ENCODE results near the gene GAL3ST2. TPM values are rescaled to one million over a fixed set of nuclear protein-coding genes. Genes with fewer than 3 reads are reported as not detected.

Gene GAL3ST2
- total and polyA plus RNA-seq, 2 of the 8 experiments (the other 6 are each of a cell fraction or from before 2014, with no cell fraction given) = not detected

- TF ChIP-seq, protein P1, sequence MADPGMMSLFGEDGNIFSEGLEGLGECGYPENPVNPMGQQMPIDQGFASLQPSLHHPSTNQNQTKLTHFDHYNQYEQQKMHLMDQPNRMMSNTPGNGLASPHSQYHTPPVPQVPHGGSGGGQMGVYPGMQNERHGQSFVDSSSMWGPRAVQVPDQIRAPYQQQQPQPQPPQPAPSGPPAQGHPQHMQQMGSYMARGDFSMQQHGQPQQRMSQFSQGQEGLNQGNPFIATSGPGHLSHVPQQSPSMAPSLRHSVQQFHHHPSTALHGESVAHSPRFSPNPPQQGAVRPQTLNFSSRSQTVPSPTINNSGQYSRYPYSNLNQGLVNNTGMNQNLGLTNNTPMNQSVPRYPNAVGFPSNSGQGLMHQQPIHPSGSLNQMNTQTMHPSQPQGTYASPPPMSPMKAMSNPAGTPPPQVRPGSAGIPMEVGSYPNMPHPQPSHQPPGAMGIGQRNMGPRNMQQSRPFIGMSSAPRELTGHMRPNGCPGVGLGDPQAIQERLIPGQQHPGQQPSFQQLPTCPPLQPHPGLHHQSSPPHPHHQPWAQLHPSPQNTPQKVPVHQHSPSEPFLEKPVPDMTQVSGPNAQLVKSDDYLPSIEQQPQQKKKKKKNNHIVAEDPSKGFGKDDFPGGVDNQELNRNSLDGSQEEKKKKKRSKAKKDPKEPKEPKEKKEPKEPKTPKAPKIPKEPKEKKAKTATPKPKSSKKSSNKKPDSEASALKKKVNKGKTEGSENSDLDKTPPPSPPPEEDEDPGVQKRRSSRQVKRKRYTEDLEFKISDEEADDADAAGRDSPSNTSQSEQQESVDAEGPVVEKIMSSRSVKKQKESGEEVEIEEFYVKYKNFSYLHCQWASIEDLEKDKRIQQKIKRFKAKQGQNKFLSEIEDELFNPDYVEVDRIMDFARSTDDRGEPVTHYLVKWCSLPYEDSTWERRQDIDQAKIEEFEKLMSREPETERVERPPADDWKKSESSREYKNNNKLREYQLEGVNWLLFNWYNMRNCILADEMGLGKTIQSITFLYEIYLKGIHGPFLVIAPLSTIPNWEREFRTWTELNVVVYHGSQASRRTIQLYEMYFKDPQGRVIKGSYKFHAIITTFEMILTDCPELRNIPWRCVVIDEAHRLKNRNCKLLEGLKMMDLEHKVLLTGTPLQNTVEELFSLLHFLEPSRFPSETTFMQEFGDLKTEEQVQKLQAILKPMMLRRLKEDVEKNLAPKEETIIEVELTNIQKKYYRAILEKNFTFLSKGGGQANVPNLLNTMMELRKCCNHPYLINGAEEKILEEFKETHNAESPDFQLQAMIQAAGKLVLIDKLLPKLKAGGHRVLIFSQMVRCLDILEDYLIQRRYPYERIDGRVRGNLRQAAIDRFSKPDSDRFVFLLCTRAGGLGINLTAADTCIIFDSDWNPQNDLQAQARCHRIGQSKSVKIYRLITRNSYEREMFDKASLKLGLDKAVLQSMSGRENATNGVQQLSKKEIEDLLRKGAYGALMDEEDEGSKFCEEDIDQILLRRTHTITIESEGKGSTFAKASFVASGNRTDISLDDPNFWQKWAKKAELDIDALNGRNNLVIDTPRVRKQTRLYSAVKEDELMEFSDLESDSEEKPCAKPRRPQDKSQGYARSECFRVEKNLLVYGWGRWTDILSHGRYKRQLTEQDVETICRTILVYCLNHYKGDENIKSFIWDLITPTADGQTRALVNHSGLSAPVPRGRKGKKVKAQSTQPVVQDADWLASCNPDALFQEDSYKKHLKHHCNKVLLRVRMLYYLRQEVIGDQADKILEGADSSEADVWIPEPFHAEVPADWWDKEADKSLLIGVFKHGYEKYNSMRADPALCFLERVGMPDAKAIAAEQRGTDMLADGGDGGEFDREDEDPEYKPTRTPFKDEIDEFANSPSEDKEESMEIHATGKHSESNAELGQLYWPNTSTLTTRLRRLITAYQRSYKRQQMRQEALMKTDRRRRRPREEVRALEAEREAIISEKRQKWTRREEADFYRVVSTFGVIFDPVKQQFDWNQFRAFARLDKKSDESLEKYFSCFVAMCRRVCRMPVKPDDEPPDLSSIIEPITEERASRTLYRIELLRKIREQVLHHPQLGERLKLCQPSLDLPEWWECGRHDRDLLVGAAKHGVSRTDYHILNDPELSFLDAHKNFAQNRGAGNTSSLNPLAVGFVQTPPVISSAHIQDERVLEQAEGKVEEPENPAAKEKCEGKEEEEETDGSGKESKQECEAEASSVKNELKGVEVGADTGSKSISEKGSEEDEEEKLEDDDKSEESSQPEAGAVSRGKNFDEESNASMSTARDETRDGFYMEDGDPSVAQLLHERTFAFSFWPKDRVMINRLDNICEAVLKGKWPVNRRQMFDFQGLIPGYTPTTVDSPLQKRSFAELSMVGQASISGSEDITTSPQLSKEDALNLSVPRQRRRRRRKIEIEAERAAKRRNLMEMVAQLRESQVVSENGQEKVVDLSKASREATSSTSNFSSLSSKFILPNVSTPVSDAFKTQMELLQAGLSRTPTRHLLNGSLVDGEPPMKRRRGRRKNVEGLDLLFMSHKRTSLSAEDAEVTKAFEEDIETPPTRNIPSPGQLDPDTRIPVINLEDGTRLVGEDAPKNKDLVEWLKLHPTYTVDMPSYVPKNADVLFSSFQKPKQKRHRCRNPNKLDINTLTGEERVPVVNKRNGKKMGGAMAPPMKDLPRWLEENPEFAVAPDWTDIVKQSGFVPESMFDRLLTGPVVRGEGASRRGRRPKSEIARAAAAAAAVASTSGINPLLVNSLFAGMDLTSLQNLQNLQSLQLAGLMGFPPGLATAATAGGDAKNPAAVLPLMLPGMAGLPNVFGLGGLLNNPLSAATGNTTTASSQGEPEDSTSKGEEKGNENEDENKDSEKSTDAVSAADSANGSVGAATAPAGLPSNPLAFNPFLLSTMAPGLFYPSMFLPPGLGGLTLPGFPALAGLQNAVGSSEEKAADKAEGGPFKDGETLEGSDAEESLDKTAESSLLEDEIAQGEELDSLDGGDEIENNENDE (IDR thresholded peaks at IDR 0.05; ENCODE audit: insufficient replicate concordance, low read length) = no peak
- TF ChIP-seq NRF1 (IDR thresholded peaks at IDR 0.05; ENCODE audit: low read depth, low read length) = no peak
- TF ChIP-seq KDM5A (IDR thresholded peaks at IDR 0.05; ENCODE audit: low read length) = no peak
- no peak for TF ChIP-seq NANOG (IDR thresholded peaks at IDR 0.05; ENCODE audit: insufficient read depth, low read depth, low read length, poor library complexity, severe bottlenecking)
- no peak for TF ChIP-seq TBP (IDR thresholded peaks at IDR 0.05; ENCODE audit: low read depth, low read length)
Measured at GRCh38 chr2:241816431-241817121, 40.0 kb downstream of the GAL3ST2 start (continued).

Measured in H1 (cell line).